Measurements from ENCODE around the gene WDR17.

DNA sequence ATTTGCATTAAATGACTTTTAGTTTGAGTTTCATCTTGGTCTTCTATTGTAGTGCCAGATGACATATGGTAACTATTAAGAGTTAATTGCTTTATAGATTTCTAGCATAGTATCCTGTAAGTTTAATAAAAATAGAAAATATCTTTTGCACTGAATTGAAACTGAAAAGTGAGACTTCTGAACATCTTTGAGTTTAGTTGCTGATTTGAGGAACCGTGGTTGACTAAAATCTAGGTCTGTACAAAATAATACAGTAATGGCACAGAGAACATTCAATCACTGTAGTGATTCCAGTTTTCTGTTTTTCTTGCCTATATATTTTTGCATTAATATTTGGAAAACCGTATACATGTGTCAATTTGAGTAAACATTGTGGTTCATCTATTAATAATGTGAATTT is 69.0 kb downstream of the WDR17 start:
- TF ChIP-seq, protein P1, sequence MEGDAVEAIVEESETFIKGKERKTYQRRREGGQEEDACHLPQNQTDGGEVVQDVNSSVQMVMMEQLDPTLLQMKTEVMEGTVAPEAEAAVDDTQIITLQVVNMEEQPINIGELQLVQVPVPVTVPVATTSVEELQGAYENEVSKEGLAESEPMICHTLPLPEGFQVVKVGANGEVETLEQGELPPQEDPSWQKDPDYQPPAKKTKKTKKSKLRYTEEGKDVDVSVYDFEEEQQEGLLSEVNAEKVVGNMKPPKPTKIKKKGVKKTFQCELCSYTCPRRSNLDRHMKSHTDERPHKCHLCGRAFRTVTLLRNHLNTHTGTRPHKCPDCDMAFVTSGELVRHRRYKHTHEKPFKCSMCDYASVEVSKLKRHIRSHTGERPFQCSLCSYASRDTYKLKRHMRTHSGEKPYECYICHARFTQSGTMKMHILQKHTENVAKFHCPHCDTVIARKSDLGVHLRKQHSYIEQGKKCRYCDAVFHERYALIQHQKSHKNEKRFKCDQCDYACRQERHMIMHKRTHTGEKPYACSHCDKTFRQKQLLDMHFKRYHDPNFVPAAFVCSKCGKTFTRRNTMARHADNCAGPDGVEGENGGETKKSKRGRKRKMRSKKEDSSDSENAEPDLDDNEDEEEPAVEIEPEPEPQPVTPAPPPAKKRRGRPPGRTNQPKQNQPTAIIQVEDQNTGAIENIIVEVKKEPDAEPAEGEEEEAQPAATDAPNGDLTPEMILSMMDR (IDR thresholded peaks at IDR 0.05), result no peak
- TF ChIP-seq POLR2A (IDR thresholded peaks at IDR 0.05), result no peak
